HL-60 (cell line): ENCODE measurements around the gene DECR2.

ENCODE experiments used
- GABPA ChIP-seq: IDR thresholded peaks from 2 replicates; pipeline ENCODE4 v1.6.1; 2012; ENCODE audit warnings: low read depth
- POLR2AphosphoS5 ChIP-seq: IDR thresholded peaks from 2 replicates; pipeline ENCODE4 v1.6.1; 2012; ENCODE audit warnings: low read depth
- SPI1 ChIP-seq: IDR thresholded peaks from 2 replicates; pipeline ENCODE4 v1.6.1; 2012; ENCODE audit warnings: low read depth, mild to moderate bottlenecking, borderline replicate concordance
- TF ChIP-seq, protein P1 (sequence below): IDR thresholded peaks from one replicate; pipeline ENCODE4 v1.5.1; 2011; ENCODE audit warnings: low read length, control low read depth, inconsistent platforms; ENCODE audit not compliant: insufficient read depth
- TF ChIP-seq, protein P2 (sequence below): IDR thresholded peaks from 2 replicates; pipeline ENCODE4 v1.6.1; 2012; ENCODE audit warnings: low read depth; ENCODE audit not compliant: insufficient replicate concordance

DNA sequence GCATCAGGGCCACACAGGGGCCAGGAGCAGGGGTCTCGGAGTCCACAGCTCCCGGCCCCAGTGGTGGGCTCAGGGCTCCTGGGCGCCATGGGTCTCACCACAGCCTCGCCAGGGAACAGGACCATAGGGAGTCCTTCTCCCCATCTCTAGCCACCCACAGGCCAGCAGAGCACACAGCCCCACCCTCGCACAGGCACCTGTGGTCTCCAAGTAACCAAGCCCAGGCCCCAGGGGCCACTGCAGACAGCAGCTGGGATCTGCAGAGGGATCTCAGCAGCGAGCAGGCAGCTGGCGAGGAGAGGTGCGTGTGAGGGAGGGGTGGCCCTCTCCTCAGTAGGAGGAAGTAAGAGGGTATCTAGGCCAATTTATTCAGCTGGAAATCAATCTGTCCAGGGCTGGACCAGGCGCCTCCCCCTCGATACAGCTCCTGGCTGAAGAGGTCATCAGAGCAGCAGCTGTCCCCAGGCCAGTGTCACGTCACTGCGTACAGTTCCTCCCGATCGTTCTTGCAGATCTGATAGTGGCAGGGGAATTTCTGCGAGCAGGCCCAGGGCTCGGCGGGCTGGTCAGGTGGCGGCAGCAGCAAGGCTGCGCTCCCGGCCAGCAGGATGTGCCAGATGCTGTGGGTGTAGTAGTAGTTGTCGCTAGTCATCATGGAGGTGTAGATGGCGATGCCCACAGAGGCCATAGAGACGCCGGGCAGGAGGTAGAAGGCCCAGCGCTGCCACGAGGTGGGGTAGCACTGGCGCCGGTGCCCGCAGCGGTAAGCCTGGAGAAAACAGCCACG, 30.0 kb upstream of the DECR2 start:
- TF ChIP-seq, protein P1, sequence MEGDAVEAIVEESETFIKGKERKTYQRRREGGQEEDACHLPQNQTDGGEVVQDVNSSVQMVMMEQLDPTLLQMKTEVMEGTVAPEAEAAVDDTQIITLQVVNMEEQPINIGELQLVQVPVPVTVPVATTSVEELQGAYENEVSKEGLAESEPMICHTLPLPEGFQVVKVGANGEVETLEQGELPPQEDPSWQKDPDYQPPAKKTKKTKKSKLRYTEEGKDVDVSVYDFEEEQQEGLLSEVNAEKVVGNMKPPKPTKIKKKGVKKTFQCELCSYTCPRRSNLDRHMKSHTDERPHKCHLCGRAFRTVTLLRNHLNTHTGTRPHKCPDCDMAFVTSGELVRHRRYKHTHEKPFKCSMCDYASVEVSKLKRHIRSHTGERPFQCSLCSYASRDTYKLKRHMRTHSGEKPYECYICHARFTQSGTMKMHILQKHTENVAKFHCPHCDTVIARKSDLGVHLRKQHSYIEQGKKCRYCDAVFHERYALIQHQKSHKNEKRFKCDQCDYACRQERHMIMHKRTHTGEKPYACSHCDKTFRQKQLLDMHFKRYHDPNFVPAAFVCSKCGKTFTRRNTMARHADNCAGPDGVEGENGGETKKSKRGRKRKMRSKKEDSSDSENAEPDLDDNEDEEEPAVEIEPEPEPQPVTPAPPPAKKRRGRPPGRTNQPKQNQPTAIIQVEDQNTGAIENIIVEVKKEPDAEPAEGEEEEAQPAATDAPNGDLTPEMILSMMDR: no peak
- TF ChIP-seq POLR2AphosphoS5 (no peak), GABPA (no peak), SPI1 (no peak)
- TF ChIP-seq, protein P2, sequence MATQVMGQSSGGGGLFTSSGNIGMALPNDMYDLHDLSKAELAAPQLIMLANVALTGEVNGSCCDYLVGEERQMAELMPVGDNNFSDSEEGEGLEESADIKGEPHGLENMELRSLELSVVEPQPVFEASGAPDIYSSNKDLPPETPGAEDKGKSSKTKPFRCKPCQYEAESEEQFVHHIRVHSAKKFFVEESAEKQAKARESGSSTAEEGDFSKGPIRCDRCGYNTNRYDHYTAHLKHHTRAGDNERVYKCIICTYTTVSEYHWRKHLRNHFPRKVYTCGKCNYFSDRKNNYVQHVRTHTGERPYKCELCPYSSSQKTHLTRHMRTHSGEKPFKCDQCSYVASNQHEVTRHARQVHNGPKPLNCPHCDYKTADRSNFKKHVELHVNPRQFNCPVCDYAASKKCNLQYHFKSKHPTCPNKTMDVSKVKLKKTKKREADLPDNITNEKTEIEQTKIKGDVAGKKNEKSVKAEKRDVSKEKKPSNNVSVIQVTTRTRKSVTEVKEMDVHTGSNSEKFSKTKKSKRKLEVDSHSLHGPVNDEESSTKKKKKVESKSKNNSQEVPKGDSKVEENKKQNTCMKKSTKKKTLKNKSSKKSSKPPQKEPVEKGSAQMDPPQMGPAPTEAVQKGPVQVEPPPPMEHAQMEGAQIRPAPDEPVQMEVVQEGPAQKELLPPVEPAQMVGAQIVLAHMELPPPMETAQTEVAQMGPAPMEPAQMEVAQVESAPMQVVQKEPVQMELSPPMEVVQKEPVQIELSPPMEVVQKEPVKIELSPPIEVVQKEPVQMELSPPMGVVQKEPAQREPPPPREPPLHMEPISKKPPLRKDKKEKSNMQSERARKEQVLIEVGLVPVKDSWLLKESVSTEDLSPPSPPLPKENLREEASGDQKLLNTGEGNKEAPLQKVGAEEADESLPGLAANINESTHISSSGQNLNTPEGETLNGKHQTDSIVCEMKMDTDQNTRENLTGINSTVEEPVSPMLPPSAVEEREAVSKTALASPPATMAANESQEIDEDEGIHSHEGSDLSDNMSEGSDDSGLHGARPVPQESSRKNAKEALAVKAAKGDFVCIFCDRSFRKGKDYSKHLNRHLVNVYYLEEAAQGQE: no peak
